Gastroesophageal sphincter (tissue), 3 donors: ENCODE measurements around the gene PAPOLB.

Experiments
- EP300 ChIP-seq: sonication (generic); formaldehyde crosslinking; IDR thresholded peaks from one replicate; pipeline ENCODE4 v1.6.1; 2017; ENCODE audit warnings: antibody characterized with exemption, mild to moderate bottlenecking
- POLR2A ChIP-seq, 2 donors: fragments of 450-650 bp; IDR thresholded peaks; one replicate each; pipeline ENCODE4 v1.6.1; 2017; ENCODE audit warnings: antibody characterized with exemption in 2 of 2, mild to moderate bottlenecking in 2 of 2, moderate library complexity in 1 of 2
- POLR2AphosphoS5 ChIP-seq: sonication (generic); formaldehyde crosslinking; IDR thresholded peaks from one replicate; pipeline ENCODE4 v1.6.1; 2017; ENCODE audit warnings: antibody characterized with exemption
- TF ChIP-seq, protein P1 (sequence below), 4 experiments: fragments of 200-600 bp in 2 of 4; fragments of 450-650 bp in 2 of 4; sonication (generic) in 1 of 4; IDR thresholded peaks; one replicate each; pipeline ENCODE4 v1.5.1; 2017 to 2019; ENCODE audit warnings: antibody characterized with exemption in 4 of 4, mild to moderate bottlenecking in 2 of 4, moderate library complexity in 2 of 4

DNA sequence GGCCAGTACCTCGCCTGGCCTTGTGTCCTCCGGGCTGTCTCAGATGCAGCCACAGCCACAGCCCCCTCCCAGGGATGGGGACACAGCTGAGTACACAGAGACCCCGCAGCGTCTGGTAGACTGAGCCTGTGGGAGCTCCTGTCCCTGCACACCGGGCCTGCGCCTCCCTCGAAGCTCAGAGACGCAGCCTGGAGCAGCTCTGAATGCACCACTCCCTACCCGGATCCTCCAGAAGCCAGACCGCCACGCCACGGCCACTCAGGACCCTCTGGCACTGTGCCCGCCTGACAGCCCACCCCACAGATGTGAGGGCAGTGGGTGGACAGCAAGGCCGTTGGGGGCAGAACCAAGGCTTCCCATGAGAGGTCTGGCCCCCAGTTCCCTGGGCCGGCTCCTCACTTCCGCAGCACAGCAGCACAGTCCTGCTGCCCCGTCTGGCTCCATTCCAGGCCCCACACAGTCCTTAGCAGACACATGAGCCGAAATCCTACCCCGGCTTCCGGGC lies 40.8 kb downstream of the PAPOLB start:
- TF ChIP-seq, protein P1, sequence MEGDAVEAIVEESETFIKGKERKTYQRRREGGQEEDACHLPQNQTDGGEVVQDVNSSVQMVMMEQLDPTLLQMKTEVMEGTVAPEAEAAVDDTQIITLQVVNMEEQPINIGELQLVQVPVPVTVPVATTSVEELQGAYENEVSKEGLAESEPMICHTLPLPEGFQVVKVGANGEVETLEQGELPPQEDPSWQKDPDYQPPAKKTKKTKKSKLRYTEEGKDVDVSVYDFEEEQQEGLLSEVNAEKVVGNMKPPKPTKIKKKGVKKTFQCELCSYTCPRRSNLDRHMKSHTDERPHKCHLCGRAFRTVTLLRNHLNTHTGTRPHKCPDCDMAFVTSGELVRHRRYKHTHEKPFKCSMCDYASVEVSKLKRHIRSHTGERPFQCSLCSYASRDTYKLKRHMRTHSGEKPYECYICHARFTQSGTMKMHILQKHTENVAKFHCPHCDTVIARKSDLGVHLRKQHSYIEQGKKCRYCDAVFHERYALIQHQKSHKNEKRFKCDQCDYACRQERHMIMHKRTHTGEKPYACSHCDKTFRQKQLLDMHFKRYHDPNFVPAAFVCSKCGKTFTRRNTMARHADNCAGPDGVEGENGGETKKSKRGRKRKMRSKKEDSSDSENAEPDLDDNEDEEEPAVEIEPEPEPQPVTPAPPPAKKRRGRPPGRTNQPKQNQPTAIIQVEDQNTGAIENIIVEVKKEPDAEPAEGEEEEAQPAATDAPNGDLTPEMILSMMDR (IDR thresholded peaks at IDR 0.05) = no peak
- TF ChIP-seq POLR2A (IDR thresholded peaks at IDR 0.05) (no peak), EP300 (no peak), POLR2AphosphoS5 (no peak)
